KG1 (cell line): ENCODE results near the gene STK36.

Experiments used
- DNase-seq: peaks from one replicate; lab custom pipeline; 2025; lab: John Stamatoyannopoulos, UW

The STK36 gene

DNA sequence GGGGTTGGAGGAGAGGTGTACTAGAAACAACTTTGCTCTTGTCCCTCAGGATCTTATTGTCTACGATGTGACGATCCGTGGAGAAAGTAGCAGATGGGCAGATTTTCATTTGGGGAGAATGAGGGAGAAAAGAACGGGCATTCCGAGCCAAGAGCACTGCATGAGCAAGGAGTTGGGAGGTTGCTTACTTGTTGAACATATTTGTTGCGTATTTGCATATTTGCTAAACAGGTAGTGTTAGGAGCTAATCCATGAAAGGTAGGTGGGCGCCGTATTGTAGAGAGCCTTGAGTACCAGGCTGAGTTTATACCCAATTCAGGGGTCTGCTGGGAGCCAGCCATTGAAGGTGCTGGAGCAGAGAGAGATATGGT is 11.9 kb upstream of the STK36 start:
- no peak for DNase-seq

DNA sequence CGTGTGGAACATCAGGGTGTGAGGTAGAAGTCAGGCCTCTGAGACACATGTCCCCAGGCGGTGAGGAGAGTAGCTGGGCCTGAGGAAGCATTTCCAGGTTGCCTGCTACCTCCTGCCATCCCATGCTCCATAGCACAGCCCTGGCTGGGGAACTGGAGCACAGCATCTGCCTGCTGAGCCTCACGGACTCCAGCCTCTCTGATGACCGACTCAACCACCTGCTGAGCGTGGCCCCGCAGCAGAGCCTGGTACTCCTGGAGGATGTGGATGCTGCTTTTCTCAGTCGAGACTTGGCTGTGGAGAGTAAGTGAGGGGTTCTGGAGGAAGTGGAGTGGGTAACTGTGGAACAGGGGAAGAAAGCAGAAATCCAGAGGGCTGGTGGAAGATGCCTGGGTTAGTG is 9.5 kb upstream of the STK36 start:
- DNase-seq: no peak

DNA sequence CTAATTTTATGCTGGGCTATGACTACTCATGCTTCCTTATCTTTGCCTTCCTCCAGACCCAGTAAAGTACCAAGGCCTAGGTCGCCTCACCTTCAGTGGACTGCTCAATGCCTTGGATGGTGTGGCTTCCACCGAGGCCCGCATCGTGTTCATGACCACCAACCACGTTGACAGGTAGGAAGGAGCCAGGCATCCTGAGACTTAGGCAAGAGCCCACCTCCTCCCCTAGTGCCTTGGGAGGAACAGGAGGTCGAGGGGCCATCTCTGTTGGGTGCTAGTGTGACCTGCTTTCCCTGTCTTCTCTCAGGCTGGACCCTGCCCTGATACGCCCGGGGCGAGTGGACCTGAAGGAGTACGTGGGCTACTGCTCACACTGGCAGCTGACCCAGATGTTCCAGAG is 9.1 kb upstream of the STK36 start:
- DNase-seq: no peak

DNA sequence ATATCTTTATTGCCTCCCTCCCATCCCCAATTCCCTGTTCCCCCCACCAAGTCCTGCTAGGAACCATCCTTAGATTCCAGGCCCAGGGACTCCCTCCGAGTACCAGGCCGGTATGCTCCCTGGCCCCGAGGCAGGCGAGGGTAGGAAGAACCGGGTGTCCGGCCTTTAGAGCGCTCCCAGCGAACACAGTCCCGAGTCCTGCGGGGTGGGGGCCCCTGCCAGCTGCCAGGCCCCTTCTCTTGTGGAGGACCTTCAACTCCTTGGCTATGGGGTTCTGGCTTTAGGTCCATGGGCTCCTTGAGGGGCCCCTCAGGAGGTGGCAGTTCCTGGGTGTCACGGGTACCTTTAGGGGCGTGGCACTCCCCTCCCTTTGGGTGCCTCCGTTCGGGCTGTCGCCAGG is 8.0 kb upstream of the STK36 start:
- no peak for DNase-seq

DNA sequence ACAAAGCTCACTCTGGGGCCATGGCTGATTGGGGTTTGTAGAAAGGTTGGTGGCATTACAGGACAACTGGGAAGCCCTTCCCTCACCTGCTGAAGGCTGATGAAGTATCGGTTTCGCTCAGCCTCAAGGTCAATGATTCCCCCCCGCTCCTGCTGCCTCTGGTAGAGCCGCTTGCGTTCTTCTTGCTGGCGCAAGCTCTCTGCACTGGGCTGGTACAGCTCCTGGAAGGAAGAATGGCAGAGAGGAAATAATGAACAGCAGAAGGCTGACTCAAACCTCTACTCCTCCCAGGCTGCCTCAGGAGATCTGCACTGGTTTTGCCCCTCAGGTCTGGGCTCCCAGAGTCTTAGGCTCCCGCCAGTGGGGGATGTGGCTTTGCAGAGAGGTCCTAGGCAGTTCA is 7.2 kb upstream of the STK36 start:
- DNase-seq: no peak

DNA sequence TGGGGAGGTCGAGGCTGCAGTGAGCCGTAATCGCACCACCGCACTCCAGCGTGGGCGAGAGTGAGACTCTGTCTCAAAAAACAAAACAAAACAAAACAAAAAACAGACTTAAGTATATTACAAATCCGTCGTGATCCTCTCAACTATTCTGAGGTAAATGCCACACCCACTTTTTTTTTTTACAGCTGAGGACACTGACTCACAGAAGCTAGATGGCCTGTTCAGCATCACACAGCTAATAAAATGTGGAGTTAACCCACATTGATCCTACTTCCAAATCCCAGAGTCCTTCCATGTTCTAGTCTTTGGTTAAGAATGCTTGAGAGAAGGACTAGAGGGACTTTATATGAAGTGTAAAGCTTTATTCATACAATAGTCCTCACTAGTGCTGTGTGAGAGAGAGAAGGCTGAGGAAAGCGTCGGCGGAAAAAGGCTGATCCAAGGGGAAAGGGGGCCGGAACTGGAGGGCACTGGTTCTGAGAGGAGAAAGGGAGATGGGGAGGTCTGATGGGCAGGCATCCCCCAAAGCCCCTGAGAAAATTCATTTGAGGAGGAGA is 711 bp upstream of the STK36 start:
- DNase-seq: no peak

DNA sequence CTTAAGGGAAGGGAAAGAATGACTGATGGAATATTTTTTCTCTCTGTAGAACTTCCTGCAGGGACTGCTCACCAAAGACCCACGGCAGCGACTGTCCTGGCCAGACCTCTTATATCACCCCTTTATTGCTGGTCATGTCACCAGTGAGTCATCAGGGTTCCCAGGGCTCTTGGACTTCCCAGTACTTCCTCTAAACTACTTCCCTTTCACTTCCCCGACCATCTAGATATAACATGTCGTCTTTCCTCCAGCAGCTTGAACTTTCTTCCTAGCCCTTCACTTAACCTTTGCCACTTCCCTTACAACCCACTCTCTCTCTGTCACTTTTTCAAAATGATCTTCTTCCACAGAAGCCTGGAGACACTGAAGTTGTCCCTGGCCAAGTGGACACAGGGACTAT is 7.2 kb downstream of the STK36 start:
- no peak for DNase-seq

DNA sequence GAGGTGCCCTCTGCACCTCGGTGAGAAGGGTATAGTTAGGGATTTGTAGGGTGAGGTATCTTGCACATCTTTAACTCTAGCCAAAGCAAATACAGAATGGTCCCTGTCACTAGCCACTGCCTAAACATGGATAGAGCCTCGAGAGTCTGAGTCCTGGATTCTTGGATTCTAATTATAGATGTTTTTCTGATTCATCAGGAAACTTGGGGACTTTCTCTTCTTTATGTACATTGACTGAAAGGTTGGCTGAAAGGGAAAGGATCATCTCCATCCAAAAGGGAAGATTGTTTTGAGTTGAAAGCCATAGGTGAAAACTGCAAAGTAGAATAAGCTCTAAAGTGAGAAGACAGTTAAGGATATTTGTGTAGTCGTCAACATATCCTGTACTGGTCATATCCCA is 8.2 kb downstream of the STK36 start:
- no peak for DNase-seq

DNA sequence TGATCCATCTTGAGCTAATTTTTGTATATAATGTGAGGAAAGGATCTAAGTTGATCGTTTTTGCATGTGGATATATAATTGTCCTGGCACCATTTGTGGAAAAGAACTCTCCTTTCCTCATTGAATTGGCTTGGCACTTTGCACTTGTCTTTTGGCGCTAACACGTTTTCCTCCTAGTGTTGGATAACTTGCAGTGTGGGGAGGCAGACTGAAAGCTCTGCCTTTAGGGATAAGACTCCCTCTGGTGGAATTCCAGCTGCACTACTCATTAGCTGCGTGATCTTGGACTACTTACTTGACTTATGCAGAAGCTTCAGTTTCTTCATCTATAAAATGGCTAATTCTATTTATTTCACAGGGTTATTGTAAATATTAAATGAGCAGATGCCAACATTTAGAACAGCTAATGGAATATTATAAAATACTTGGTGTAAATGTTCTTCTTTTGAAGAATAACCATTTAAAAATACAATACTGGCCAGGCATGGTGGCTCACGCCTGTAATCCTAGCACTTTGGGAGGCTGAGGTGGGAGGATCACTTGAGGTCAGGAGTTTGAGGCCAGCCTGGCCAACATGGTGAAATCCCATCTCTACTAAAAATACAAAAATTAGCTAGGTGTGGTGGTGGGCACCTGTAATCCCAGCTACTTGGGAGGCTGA is 15.6 kb downstream of the STK36 start:
- DNase-seq: peak; percentile 28

DNA sequence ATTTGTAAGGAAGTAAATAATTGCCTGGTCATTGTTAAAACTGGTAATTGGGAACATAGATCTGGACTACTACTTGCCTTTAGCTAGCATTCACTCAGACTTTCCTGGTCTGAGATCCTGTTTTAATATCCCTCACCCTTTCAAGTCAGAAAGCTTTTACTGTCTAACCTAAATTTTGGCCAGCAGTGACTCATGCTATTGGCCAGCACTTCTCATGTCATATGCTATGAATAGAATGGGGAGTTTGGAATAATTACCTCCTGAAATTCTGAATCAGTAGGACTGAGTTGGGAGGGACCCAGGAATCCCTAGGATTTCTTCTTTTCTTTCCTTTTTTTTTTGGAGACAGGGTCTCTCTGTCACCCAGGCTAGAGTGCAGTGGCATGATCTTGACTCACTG is 19.3 kb downstream of the STK36 start:
- DNase-seq: no peak

DNA sequence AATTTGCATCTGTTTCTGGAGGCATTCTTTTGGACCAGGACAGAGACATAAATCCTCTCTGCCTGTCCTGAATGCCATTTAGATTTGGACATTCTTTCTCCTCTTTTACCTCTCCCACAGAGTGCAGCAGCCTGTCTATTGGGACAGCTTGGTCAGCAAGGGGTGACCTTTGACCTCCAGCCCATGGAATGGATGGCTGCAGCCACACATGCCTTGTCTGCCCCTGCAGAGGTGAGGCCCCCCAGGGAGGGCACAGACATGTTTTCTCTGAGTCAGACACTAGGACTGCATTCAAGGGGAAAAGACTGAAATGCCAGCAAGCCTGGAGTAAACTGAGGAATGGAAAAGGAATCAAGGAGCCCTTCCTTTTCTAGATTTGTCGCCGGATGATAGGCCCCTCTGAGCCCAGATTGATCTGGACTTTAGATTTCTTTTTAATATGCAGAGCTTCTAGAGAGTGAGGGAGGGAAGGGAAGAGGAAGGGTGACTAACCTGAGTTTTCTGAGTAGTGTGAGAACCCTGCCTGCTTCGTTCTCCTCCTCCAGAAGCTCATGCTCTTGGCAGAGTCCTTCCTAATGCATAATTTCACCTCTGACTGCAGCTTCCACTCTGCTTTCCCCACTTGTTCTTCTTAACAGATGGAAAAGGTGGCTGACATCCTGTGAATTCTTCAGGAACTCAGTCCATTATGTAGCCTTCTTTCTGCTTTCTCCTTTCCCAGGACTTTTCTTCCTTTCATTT is 22.7 kb downstream of the STK36 start:
- DNase-seq: no peak

DNA sequence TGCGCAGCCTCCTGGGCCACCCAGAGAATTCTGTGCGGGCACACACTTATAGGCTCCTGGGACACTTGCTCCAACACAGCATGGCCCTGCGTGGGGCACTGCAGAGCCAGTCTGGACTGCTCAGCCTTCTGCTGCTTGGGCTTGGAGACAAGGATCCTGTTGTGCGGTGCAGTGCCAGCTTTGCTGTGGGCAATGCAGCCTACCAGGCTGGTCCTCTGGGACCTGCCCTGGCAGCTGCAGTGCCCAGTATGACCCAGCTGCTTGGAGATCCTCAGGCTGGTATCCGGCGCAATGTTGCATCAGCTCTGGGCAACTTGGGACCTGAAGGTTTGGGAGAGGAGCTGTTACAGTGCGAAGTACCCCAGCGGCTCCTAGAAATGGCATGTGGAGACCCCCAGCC is 27.0 kb downstream of the STK36 start:
- DNase-seq: no peak

DNA sequence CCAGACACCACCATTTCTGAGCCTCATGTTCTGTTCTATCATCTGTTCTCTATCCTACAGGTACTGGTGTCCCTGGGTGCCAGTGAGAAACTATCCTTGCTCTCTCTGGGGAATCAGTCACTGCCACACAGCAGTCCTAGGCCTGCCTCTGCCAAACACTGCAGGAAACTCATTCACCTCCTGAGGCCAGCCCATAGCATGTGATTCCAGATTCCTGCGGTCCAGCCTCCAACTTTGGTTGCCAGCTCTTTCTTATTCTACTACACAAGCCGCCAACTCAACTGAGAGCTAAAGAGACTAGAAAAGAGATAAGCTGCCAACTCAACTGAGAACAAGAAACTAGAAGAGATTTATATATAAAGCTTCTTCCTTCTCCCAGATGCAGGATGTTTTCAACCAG is 29.9 kb downstream of the STK36 start:
- DNase-seq: no peak

DNA sequence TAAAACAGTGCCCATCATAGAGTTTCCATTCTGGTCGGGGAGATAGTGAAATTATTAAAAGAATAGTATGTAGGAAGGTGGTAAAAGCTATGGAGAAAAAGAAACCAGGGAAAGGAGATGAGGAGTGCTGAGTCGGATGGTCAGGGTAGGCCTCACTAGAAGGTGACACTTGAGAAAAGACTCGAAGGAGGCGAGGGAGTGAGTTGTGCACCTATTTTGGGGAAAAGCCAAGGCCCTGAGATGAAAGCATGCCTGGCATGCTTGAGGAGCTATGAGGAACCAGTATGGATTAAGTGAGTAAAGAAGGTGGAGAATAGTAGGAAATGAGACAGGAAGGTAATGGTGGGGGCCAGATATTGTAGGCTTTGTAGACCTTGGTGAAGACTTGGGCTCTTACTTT is 31.5 kb downstream of the STK36 start:
- no peak for DNase-seq

DNA sequence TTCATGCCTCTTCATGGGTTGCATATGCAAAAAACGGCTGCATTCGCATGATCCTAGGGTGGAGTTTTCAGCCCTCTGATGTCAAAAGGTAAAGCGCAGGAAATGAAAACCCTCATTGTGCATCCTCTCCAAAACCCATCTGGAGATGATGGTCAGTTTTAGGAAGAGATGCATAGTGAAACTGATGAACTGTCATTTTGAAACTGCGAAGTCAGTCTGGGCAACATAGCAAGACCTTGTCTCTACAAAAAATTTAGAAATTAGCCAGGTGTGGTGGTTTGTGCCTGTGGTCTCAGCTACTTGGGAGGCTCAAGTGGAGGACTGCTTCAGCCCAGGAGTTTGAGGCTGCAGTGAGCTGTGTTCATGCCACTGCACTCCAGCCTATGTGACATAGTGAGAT is 36.2 kb downstream of the STK36 start:
- no peak for DNase-seq

DNA sequence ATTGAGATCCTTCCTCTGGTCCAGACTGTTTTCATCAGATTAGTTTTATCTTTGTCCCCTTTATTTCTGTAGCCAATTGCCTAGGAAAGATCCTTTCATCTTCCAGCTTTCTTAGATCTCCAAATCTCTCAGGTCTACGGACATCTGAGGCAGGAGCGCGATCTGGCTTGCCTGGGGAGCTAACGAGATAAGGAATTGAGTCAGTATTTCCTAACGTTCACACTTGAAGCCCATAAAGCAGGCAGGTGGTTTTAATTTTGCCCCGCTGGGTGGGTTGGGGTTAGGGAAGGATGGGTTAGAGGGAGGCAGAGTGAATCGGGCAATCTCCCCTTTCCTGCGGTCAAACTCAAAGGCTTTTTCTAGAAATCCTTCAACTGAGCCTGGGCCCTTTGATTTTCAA is 38.0 kb downstream of the STK36 start:
- no peak for DNase-seq

DNA sequence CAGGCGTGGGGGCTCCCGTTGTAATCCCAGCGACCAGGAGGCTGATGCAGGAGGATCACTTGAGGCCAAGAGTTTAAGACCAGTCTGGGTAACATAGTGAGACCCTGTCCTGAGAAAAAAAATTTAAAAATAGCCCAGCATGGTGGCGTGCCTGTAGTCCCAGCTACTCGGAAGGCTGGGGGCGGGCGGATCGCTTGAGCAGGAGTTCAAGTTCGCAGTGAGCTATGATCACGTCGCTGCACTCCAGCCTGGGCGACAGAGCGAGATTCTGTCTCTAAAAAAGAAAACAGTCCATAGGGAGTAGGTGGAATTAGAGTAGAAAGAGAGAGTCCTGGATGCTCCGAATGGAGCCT is 38.4 kb downstream of the STK36 start:
- no peak for DNase-seq

DNA sequence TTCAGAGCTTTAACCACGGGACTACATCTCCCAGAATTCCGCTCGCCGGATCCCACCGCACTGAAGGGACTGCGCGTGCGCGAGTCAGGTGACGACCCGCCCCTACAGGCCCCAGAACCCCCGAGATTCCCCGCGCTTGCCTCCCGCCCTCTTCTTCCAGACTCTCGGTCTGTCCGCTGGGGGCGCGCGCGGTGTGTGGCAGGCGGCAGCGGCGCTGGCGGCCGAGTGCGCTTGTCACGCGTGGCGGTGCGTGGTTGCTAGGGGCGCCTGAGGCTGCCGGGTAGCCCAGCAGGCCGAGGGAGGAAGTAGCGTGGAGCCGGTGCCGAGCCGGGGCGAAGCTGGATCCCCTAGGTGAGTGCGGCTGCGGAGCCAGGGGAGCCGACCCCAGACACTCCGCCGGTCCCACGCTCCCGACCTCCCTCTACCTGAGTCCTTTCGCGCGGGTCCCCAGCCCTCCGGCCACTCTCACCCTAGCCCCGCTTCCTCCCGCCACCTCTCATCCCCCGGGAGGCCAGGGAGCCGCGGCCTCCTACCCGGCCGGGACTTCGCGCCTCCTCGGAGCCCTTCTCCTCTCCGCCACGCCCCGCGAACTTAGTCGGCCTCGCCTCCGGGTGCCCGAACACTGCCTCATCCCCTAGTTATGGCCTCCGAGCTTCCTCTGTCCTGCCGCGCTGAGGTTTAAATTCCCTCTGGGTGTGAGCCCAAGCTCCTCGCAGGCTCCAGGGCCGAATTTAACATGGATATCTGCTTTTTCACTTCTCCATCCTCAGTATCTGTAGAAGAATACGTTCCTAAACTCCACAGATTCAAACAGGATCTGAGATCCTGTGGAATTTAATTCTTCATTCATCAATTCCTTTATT is 39.0 kb downstream of the STK36 start, which contains the start of gene TTLL4:
TSS of gene TTLL4 (plus strand) at position 149 of the 863 bp plus-strand sequence. CDS start 26,842 bp downstream, outside the sequence.
- peak; percentile 90 for DNase-seq

DNA sequence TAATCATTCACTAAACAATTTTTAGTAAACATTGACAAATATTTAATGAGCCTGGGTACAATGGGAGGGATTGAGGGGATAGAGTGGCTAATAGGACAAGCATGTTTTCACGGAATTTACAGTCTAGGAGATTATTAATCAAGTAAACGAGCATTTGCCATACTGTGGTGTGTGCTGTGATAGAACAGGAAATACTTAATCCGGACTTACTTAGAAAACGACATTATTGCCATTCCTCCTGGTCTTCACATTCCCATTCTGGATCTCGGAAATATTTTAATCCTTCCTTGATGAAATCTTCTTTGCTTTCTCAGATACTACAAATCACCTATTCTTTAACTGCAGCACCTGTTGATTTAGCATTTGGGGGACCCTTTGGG is 39.7 kb downstream of the STK36 start:
- DNase-seq: no peak

DNA sequence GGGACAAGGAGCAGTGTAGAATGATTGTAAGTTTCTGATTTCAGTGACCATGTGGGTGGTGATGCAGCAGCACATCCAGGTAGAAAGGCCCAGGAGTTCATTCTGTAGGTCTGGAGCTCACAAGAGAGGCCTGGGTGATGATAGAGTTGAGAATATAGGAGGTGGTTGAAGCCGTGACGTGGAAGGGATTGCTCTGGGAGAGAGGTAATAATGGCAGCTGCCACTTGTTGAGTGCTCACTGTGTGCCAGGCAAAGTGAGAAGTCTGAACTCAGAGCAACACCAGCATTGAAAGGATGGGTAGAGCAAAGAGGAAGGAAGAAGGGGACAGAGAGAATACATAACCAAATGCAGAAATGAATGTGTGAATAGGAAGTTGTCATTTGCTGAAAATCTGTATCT is 42.0 kb downstream of the STK36 start:
- DNase-seq: no peak

DNA sequence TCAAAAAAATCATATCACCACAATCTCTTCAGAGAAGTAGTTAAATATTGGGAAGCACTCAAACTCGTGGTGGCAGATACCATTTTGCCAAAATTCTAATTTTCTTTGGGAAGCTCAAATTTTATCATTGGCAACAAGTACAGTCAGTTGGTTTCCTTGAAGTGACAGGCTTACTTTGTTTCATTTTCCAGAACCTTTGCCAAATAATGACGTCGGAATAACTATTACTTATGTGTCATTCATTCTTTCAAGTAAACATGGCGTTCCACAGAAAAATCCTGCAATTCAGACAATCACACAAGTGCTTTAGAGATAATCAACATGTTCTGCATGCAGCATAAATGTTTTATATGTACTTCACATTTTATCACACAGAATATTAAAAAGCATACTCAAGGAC is 44.2 kb downstream of the STK36 start:
- no peak for DNase-seq

DNA sequence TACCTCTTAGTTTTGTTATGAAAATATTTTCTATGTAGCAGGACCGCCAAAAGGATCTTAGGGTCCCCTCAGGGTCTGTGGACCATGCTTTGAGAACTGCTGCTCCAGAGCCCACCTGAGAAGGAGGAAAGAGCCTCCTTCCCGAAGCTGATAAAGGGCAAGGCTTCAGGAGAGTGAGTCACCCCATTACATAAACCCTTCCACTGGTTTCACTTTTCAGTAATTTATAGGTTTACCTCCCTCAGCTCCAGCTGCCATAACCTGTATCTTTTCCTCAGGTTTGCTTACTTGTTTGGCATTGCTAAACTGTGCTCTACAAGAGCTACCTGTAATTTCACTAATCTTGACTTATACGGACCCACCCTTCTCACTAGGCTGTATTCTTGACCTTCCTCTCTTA is 45.4 kb downstream of the STK36 start:
- DNase-seq: no peak

DNA sequence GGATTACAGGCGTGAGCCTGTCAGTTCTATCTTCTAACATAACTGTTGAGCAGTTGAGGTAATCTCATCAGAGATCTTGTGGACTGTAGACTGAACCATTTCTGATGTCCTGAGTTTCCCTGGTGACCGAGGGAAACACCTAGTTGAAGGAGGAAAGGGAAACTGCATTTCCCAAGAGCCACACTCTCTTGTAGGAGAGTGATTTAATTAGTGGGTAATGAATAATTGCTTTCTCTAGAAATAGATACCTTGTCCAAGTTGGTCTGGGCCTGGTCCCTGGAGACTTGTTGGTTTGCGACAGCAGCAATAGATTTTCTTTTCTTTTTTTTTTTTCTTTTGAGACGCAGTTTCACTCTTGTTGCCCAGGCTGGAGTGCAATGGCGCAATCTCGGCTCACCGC is 46.2 kb downstream of the STK36 start:
- DNase-seq: no peak
